Nephron progenitor cell (in vitro differentiated cells): ENCODE data around the gene TBCE.
"Not testable (repeated sequence)": the region's sequence is repeated elsewhere in the genome, so short reads cannot be mapped to it uniquely, and the experiment has no call there.

Experiments used
- DNase-seq: peaks from one replicate; pipeline ENCODE4 v3.0.0; 2021
- H3K27ac Mint-ChIP-seq: 2 replicates; pipeline ENCODE4 v1.8.0; 2021; ENCODE audit warnings: mild to moderate bottlenecking, moderate library complexity, mixed read lengths
- H3K27me3 Mint-ChIP-seq: 2 replicates; pipeline ENCODE4 v1.8.0; 2021; ENCODE audit warnings: mild to moderate bottlenecking, low read depth, mixed read lengths; ENCODE audit not compliant: poor library complexity
- H3K36me3 Mint-ChIP-seq: 2 replicates; pipeline ENCODE4 v1.8.0; 2021; ENCODE audit warnings: low read depth, mixed read lengths
- H3K4me1 Mint-ChIP-seq: 2 replicates; pipeline ENCODE4 v1.8.0; 2021; ENCODE audit warnings: mixed read lengths
- H3K4me3 Mint-ChIP-seq: 2 replicates; pipeline ENCODE4 v1.8.0; 2021; ENCODE audit warnings: mild to moderate bottlenecking, moderate library complexity, mixed read lengths
- H3K9me3 Mint-ChIP-seq: 2 replicates; pipeline ENCODE4 v1.8.0; 2021; ENCODE audit warnings: mild to moderate bottlenecking, moderate library complexity, mixed read lengths
- TF ChIP-seq, protein P1 (sequence below): fragments of 200-600 bp; sonication (generic); IDR thresholded peaks from 2 replicates; pipeline ENCODE4 v1.5.0; 2021; ENCODE audit warnings: antibody characterized with exemption

The TBCE gene

DNA sequence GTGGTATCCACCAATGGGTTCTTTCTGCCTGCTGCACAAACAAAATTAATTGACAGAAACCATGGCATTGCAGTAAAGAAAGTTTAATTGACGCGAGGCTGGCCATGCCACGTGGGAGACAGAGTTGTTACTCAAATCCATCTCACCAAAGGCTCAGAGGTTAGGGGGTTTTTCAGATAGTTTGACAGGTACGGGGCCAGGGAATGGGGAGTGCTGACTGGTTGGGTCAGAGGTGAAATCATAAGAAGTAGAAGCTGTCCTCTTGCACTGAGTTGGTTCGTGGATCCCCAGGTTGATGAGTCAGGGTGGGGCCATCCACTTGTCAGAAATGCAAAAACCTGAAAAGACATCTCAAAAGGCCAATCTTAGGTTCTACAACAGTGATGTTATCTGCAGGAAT lies 941 bp upstream of the TBCE start:
- H3K4me3 Mint-ChIP-seq, result peak overlapping the region; percentile 72
- no peak for DNase-seq
- peaks cover 38% of the 10 kb centered on the region for H3K4me1 Mint-ChIP-seq
- no peaks in the 10 kb centered on the region for H3K27me3 Mint-ChIP-seq
- TF ChIP-seq, protein P1, sequence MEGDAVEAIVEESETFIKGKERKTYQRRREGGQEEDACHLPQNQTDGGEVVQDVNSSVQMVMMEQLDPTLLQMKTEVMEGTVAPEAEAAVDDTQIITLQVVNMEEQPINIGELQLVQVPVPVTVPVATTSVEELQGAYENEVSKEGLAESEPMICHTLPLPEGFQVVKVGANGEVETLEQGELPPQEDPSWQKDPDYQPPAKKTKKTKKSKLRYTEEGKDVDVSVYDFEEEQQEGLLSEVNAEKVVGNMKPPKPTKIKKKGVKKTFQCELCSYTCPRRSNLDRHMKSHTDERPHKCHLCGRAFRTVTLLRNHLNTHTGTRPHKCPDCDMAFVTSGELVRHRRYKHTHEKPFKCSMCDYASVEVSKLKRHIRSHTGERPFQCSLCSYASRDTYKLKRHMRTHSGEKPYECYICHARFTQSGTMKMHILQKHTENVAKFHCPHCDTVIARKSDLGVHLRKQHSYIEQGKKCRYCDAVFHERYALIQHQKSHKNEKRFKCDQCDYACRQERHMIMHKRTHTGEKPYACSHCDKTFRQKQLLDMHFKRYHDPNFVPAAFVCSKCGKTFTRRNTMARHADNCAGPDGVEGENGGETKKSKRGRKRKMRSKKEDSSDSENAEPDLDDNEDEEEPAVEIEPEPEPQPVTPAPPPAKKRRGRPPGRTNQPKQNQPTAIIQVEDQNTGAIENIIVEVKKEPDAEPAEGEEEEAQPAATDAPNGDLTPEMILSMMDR, result no peak
- no peaks in the 10 kb centered on the region for H3K9me3 Mint-ChIP-seq
- peaks cover 18% of the 10 kb centered on the region for H3K36me3 Mint-ChIP-seq
- no peak overlapping the region for H3K27ac Mint-ChIP-seq

DNA sequence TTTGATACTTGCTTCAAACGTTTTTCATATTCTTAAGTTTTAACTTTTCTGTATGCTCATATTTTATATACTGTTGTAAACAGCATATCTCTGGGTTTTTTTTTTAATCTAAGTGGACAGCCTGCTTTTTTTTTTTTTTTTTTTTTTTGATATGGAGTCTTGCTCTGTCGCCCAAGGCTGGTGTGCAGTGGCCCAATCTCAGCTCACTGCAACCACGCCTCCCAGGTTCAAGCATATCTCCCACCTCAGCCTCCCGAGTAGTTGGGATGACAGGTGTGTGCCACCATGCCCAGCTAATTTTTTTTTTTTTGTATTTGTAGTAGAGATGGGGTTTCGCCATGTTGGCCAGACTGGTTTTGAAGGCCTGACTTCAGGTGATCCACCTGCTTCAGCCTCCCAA lies 1.2 kb downstream of the TBCE start:
- no peaks in the 10 kb centered on the region for H3K27me3 Mint-ChIP-seq
- peak overlapping the region; percentile 94 for H3K4me3 Mint-ChIP-seq
- H3K36me3 Mint-ChIP-seq, result peaks cover 33% of the 10 kb centered on the region
- H3K27ac Mint-ChIP-seq, result no peak overlapping the region
- TF ChIP-seq, protein P1, result no peak
- DNase-seq, result no peak
- peaks cover 3% of the 10 kb centered on the region for H3K9me3 Mint-ChIP-seq
- peaks cover 38% of the 10 kb centered on the region for H3K4me1 Mint-ChIP-seq

DNA sequence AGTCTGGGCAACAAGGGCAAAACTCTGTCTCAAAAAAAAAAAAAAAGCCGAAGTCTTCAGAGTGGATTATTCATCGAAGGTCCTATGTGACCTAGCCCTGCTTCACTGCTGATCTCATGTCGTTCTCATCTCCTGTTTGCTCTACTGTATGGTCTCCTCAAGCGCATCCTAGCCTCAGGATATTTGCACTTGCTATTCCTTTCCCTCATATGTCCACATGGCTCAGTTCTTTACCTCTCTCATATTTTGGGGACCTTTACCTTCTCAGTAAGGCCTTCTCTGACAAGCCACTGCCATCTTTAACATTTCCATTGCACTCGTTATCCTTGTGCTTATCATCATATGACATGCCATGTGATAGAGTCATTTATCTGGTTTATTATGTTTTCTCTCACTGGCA lies 2.6 kb downstream of the TBCE start:
- Mint-ChIP-seq H3K4me1 (peaks cover 38% of the 10 kb centered on the region), H3K27ac (no peak overlapping the region), H3K36me3 (peaks cover 39% of the 10 kb centered on the region), H3K4me3 (peak overlapping the region; percentile 64), H3K9me3 (peaks cover 3% of the 10 kb centered on the region), H3K27me3 (no peaks in the 10 kb centered on the region)
- no peak for DNase-seq
- TF ChIP-seq, protein P1, result no peak

DNA sequence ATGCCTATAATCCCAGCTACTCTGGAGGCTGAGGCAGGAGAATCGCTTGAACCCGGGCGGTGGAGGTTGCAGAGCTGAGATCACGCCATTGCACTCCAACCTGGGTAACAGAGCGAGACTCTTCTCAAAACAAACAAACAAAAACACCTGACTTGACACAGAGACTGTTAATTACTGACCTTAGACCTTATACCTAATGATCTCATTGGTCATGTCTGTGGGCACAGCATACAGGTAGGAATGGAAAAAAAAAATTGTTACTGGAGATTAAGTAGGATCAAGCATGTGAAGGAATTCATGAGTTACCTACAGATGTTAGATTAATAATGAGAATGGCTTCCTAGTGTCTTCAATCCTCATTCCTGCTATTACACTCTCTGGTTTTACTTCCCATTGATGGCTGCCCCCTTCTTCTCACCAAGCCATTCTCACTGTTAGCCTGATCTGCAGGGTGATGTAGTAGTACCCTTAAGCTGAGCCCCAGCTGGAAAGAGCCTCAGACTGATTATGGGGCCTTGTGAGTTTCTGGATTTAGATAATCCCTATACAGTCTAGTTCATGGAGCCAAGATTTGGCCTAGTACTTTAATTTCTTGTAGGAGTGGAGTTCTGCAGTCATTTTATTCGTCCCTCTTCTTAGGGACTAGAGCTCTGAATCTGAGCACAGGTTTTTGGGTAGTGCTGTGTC lies 8.8 kb downstream of the TBCE start:
- TF ChIP-seq, protein P1, result no peak
- H3K4me1 Mint-ChIP-seq, result no peaks in the 10 kb centered on the region
- H3K9me3 Mint-ChIP-seq, result peaks cover 12% of the 10 kb centered on the region
- no peaks in the 10 kb centered on the region for H3K27me3 Mint-ChIP-seq
- H3K36me3 Mint-ChIP-seq, result peaks cover 57% of the 10 kb centered on the region
- H3K27ac Mint-ChIP-seq, result peak overlapping the region; percentile 64
- H3K4me3 Mint-ChIP-seq, result no peak overlapping the region
- no peak for DNase-seq

DNA sequence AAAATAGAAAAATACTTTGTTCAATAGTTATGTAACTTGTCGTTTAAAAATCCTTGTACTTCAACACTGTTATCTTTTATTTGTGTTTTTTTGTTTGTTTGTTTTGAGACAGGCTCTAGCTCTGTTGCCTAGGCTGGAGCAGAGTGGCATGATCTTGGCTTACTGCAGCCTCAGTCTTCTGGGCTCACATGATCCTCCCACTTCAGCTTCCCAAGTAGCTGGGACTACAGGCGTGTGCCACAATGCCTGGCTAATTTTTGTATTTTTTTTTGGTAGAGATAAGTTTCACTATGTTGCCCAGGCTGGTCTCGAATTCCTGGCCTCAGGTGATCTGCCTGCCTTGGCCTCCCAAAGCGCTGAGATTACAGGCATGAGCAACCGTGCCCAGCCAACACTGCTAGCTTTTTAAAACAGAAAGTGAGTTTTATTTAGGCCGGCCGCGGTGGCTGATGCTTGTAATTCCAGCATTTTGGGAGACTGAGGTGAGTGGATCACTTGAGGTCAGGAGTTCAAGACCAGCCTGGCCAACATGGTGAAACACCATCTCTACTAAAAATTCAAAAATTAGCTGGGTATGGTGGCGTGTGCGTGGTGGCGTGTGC lies 11.0 kb downstream of the TBCE start:
- H3K4me3 Mint-ChIP-seq, H3K27ac Mint-ChIP-seq, H3K4me1 Mint-ChIP-seq, DNase-seq, H3K27me3 Mint-ChIP-seq: not testable (repeated sequence)
- Mint-ChIP-seq H3K9me3 (peaks cover 13% of the 10 kb centered on the region), H3K36me3 (peaks cover 51% of the 10 kb centered on the region)

DNA sequence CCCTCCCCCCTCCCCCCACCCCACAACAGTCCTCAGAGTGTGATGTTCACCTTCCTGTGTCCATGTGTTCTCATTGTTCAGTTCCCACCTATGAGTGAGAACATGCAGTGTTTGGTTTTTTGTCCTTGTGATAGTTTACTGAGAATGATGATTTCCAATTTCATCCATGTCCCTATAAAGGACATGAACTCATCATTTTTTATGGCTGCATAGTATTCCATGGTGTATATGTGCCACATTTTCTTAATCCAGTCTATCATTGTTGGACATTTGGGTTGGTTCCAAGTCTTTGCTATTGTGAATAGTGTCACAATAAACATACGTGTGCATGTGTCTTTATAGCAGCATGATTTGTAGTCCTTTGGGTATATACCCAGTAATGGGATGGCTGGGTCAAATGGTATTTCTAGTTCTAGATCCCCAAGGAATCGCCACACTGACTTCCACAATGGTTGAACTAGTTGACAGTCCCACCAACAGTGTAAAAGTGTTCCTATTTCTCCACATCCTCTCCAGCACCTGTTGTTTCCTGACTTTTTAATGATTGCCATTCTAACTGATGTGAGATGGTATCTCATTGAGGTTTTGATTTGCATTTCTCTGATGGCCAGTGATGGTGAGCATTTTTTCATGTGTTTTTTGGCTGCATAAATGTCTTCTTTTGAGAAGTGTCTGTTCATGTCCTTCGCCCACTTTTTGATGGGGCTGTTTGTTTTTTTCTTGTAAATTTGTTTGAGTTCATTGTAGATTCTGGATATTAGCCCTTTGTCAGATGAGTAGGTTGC lies 14.9 kb downstream of the TBCE start:
- H3K4me1 Mint-ChIP-seq, H3K27ac Mint-ChIP-seq, DNase-seq, H3K4me3 Mint-ChIP-seq, H3K27me3 Mint-ChIP-seq: not testable (repeated sequence)
- Mint-ChIP-seq H3K36me3 (peaks cover 52% of the 10 kb centered on the region), H3K9me3 (peaks cover 32% of the 10 kb centered on the region)

DNA sequence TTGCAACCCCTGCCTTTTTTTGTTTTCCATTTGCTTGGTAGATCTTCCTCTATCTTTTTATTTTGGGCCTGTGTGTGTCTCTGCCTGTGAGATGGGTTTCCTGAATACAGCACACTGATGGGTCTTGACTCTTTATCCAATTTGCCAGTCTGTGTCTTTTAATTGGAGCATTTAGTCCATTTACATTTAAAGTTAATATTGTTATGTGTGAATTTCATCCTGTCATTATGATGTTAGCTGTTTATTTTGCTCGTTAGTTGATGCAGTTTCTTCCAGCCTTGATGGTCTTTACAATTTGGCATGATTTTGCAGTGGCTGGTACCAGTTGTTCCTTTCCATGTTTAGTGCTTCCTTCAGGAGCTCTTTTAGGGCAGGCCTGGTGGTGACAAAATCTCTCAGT lies 18.4 kb downstream of the TBCE start:
- DNase-seq, H3K4me3 Mint-ChIP-seq, H3K27ac Mint-ChIP-seq, H3K27me3 Mint-ChIP-seq, H3K4me1 Mint-ChIP-seq: not testable (repeated sequence)
- Mint-ChIP-seq H3K36me3 (peaks cover 65% of the 10 kb centered on the region), H3K9me3 (peaks cover 54% of the 10 kb centered on the region)
